Smooth muscle cell (in vitro differentiated cells): ENCODE measurements around the gene CR1. TPM values are rescaled to one million over a fixed set of nuclear protein-coding genes. Genes with fewer than 3 reads are reported as not detected.
A peak's percentile ranks its signal among the peaks of the same experiment; 100 is the strongest.
"Not testable (repeated sequence)": the region's sequence is repeated elsewhere in the genome, so short reads cannot be mapped to it uniquely, and the experiment has no call there.

Experiments used
- DNase-seq: peaks from one replicate; lab custom pipeline; 2025; ENCODE audit not compliant: unreplicated experiment; lab: John Stamatoyannopoulos, UW
- H2AFZ ChIP-seq: fragments of 200-600 bp; sonication (generic); 2 replicates; pipeline ENCODE4 v1.6.0; 2016; ENCODE audit warnings: antibody characterized with exemption, low read depth, mild to moderate bottlenecking
- H3F3A ChIP-seq: fragments of 200-600 bp; sonication (generic); 2 replicates; pipeline ENCODE4 v1.6.0; 2017; ENCODE audit warnings: antibody characterized with exemption, low read depth
- H3K27ac ChIP-seq: fragments of 200-600 bp; sonication (generic); 2 replicates; pipeline ENCODE4 v1.5.1; 2016; ENCODE audit warnings: low read depth, mild to moderate bottlenecking
- H3K27me3 ChIP-seq: fragments of 200-600 bp; sonication (generic); 2 replicates; pipeline ENCODE4 v1.6.1; 2016; ENCODE audit warnings: low read depth, mild to moderate bottlenecking
- H3K36me3 ChIP-seq: fragments of 200-600 bp; sonication (generic); 2 replicates; pipeline ENCODE4 v1.5.1; 2016; ENCODE audit warnings: low read depth
- H3K4me1 ChIP-seq: fragments of 200-600 bp; sonication (generic); 2 replicates; pipeline ENCODE4 v1.5.1; 2016; ENCODE audit warnings: low read depth
- H3K4me2 ChIP-seq: fragments of 200-600 bp; sonication (generic); 2 replicates; pipeline ENCODE4 v1.6.0; 2016; ENCODE audit warnings: mild to moderate bottlenecking
- H3K4me3 ChIP-seq: fragments of 200-600 bp; sonication (generic); 2 replicates; pipeline ENCODE4 v1.5.1; 2016; ENCODE audit warnings: mild to moderate bottlenecking
- H3K79me2 ChIP-seq: fragments of 200-600 bp; sonication (generic); 2 replicates; pipeline ENCODE4 v1.6.0; 2016; ENCODE audit warnings: low read depth, mild to moderate bottlenecking
- H3K9ac ChIP-seq: fragments of 200-600 bp; sonication (generic); 2 replicates; pipeline ENCODE4 v1.6.0; 2016; ENCODE audit warnings: low read depth
- H3K9me3 ChIP-seq: fragments of 200-600 bp; sonication (generic); replicated peaks from 2 replicates; pipeline ENCODE4 v1.5.1; 2016; ENCODE audit warnings: low read depth
- H4K20me1 ChIP-seq: fragments of 200-600 bp; sonication (generic); 2 replicates; pipeline ENCODE4 v1.6.0; 2016; ENCODE audit warnings: low read depth
- WGBS: methylation state at CpG from one replicate; pipeline ENCODE4 v1.1.7; 2016; ENCODE audit warnings: low lambda C conversion rate; 5-methylcytosine and 5-hydroxymethylcytosine counted together
- polyA plus RNA-seq: library from polyadenylated mRNA; unstranded; fragments of >200 nt; fragmentation: Nextera tagmentation; extraction: Ambion mirVana; gene quantifications from 2 replicates; pipeline ENCODE4 v1.2.1, GENCODE V29; 2016
- total RNA-seq: library from RNA; depleted of rRNA; stranded (reverse); fragments of >200 nt; gene quantifications from 2 replicates; pipeline ENCODE4 v1.2.3, GENCODE V29; 2014
- TF ChIP-seq, protein P1 (sequence below): fragments of 200-600 bp; sonication (generic); IDR thresholded peaks from 2 replicates; pipeline ENCODE4 v1.5.1; 2017; ENCODE audit warnings: borderline replicate concordance, mild to moderate bottlenecking, antibody characterized with exemption; ENCODE audit not compliant: insufficient read depth, poor library complexity, severe bottlenecking

CR1 gene
- total and polyA plus RNA-seq, 2 experiments from 2014 or later = 0.25 TPM; not detected in 1

DNA sequence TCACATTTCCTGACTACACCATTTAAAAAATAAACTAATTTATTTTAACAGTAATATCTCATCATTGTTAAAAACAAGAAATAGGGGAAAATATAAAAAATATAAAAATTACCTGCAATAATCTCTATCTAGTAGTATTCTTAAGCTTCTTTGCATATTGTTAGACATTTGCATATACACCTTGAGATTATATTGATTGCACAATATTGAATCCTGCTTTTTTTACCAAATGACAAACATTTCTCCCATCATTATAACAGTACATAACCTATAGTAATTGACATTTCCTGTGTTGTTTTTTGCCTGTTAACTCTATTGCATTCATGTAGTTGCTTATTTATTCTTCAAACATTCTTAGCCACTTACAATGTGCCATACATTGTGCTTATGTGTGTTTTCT is 137.3 kb downstream of the CR1 start:
- no peak overlapping the region for H3K4me2 ChIP-seq
- H3K27me3 ChIP-seq = peaks cover 3% of the 10 kb centered on the region
- H3K36me3 ChIP-seq = no peaks in the 10 kb centered on the region
- no peak for DNase-seq
- H3K4me1 ChIP-seq = peaks cover 15% of the 10 kb centered on the region
- H3F3A ChIP-seq = no peaks in the 10 kb centered on the region
- no peak overlapping the region for H3K9ac ChIP-seq
- TF ChIP-seq, protein P1, sequence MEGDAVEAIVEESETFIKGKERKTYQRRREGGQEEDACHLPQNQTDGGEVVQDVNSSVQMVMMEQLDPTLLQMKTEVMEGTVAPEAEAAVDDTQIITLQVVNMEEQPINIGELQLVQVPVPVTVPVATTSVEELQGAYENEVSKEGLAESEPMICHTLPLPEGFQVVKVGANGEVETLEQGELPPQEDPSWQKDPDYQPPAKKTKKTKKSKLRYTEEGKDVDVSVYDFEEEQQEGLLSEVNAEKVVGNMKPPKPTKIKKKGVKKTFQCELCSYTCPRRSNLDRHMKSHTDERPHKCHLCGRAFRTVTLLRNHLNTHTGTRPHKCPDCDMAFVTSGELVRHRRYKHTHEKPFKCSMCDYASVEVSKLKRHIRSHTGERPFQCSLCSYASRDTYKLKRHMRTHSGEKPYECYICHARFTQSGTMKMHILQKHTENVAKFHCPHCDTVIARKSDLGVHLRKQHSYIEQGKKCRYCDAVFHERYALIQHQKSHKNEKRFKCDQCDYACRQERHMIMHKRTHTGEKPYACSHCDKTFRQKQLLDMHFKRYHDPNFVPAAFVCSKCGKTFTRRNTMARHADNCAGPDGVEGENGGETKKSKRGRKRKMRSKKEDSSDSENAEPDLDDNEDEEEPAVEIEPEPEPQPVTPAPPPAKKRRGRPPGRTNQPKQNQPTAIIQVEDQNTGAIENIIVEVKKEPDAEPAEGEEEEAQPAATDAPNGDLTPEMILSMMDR = no peak
- no peaks in the 10 kb centered on the region for H3K79me2 ChIP-seq
- H4K20me1 ChIP-seq = no peaks in the 10 kb centered on the region
- H2AFZ ChIP-seq = no peak overlapping the region
- no peaks in the 10 kb centered on the region for H3K9me3 ChIP-seq
- no peak overlapping the region for H3K27ac ChIP-seq
- H3K4me3 ChIP-seq = no peak overlapping the region

DNA sequence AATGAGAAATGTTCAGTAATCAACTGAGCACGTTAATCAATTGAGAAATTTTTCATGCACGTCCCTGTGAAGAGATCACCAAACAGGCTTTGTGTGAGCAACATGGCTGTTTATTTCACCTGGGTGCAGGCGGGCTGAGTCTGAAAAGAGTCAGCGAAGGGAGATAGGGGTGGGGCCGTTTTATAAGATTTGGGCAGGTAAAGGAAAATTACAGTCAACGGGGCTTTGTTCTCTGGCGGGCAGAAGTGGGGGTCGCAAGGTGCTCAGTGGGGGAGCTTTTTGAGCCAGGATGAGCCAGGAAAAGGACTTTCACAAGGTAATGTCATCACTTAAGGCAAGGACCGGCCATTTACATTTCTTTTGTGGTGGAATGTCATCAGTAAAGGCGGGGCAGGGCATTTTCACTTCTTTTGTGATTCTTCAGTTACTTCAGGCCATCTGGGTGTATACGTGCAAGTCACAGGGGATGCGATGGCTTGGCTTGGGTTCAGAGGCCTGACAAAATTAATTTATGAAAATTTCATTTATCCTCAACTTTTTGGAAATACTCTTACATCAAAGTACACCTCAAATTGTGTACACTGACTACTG is 137.8 kb downstream of the CR1 start:
- not testable (repeated sequence) for H2AFZ ChIP-seq, H3K27me3 ChIP-seq, H3K36me3 ChIP-seq, H3K9me3 ChIP-seq, H3K4me3 ChIP-seq, H4K20me1 ChIP-seq, DNase-seq, H3K9ac ChIP-seq, H3F3A ChIP-seq, H3K27ac ChIP-seq, H3K79me2 ChIP-seq, H3K4me2 ChIP-seq
- H3K4me1 ChIP-seq = peaks cover 15% of the 10 kb centered on the region
- 30% methylated on average over 12 of the region's 12 CpGs for WGBS

DNA sequence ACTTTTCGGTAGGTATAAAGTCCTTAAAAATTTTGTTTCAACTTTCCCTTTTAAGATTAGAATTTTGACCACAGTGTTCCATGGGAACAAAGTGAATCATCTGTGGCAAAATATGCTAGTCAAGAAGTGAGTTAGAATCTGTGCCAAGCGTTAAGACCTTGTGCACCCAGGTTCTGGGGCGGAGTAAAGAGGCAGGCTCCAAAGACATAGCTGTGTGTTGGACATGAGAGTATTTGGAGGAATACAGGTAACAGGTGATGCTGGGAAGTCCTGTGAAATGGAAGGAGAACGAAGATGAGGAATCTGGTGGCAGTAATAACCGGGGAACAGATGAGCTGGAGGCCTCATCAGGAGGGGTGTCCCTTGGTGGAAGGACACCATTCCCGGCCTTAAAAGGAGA is 138.3 kb downstream of the CR1 start:
- not testable (repeated sequence) for H3K27me3 ChIP-seq, H4K20me1 ChIP-seq, H3F3A ChIP-seq, H3K4me2 ChIP-seq, H3K79me2 ChIP-seq, H3K9me3 ChIP-seq, H3K27ac ChIP-seq, H2AFZ ChIP-seq, H3K36me3 ChIP-seq, H3K4me3 ChIP-seq, H3K9ac ChIP-seq, DNase-seq
- WGBS = 86% methylated on average over 6 of the region's 6 CpGs
- peaks cover 15% of the 10 kb centered on the region for H3K4me1 ChIP-seq

DNA sequence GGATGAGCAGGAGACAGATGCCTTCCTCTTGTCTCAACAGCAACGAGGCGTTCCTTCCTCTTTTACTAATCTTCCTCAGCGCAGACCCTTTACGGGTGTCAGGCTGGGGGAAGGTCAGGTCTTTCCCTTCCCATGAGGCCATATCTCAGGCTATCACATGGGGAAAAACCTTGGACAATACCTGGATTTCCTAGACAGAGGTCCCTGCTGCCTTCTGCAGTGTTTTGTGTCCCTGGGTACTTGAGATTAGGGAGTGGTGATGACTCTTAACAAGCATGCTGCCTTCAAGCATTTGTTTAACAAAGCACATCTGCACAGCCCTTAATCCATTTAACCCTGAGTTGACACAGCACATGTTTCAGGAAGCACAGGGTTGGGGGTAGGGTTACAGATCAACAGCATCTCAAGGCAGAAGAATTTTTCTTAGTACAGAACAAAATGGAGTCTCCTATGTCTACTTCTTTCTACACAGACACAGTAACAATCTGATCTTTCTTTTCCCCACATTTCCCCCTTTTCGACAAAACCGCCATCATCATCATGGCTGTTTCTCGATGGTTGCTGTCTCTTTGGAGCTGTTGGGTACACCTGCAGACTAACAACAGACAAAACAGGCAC is 139.7 kb downstream of the CR1 start:
- H3K4me3 ChIP-seq, H4K20me1 ChIP-seq, DNase-seq, H3K27me3 ChIP-seq, H3K79me2 ChIP-seq, H3K4me2 ChIP-seq, H3K9me3 ChIP-seq, H3K36me3 ChIP-seq, H3K9ac ChIP-seq, H3F3A ChIP-seq, H3K27ac ChIP-seq: not testable (repeated sequence)
- peaks cover 15% of the 10 kb centered on the region for H3K4me1 ChIP-seq
- 61% methylated on average over 7 of the region's 7 CpGs for WGBS
- H2AFZ ChIP-seq = peak overlapping the region; percentile 16

DNA sequence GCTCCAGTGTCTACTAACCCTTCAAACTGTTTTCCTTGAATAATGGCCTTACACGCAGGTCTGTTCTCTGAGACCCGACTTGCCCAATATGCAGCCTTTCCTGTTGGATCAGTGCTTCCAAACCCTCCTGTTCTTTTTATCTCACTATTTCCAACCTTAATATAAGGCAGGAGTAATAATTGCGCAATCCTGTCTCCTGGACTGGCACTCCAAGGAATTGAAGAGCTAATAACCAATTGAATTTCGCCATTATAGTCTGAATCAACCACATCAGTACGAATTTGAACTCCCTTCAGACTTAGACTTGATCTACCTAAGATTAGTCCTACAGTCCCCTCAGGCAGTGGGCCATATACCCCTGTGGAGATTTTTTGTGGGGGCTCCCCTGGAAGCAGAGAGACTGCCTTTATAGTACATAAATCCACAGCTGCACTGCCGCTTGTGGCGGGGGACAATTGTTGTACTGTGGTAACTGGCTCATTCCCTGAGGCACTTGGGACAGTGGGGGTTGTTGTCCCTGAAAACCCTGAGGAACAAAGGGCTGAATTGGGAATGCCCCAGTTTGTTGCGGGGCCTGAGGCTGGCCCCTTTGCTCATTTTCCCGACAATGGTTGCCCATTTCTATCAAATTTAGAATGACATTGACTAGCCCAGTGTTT is 142.7 kb downstream of the CR1 start:
- not testable (repeated sequence) for H3K9ac ChIP-seq, H3K4me3 ChIP-seq, H4K20me1 ChIP-seq, H3K36me3 ChIP-seq, H3K9me3 ChIP-seq, DNase-seq, H3K4me1 ChIP-seq, H3F3A ChIP-seq, H3K4me2 ChIP-seq, H3K79me2 ChIP-seq, H3K27ac ChIP-seq, H3K27me3 ChIP-seq, H2AFZ ChIP-seq
- WGBS = 84% methylated on average over 9 of the region's 9 CpGs

DNA sequence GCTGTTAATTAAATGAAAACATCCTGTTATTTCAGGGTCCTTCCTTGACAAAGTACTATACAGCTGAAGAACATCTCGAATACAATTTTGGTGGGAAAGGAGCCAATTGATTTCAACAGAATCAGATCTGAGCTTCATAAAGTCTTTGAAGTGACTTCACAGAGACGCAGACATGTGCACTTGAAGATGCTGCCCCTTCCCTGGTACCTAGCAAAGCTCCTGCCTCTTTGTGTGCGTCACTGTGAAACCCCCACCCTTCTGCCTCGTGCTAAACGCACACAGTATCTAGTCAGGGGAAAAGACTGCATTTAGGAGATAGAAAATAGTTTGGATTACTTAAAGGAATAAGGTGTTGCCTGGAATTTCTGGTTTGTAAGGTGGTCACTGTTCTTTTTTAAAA is 143.4 kb downstream of the CR1 start:
- H3F3A ChIP-seq, H3K27me3 ChIP-seq, H3K27ac ChIP-seq, H3K4me1 ChIP-seq, H3K9me3 ChIP-seq, DNase-seq, H3K9ac ChIP-seq, H3K36me3 ChIP-seq, H3K4me3 ChIP-seq, H2AFZ ChIP-seq, H3K79me2 ChIP-seq, H3K4me2 ChIP-seq, H4K20me1 ChIP-seq: not testable (repeated sequence)
- WGBS = 86% methylated on average over 5 of the region's 5 CpGs
